Cardiac fibroblast (primary cell): ENCODE results near the gene GUCY2D.
"Not testable (repeated sequence)": the region's sequence is repeated elsewhere in the genome, so short reads cannot be mapped to it uniquely, and the experiment has no call there.

Experiments used
- DNase-seq, 2 donors: peaks; one replicate each; pipeline versions ENCODE4 v3.0.0 to v3.0.0-alpha.2; 2010; ENCODE audit warnings: low read depth in 2 of 2
- H3K4me3 ChIP-seq, 2 donors: replicated peaks in 1 of 2; 1 replicate in 1 of 2; 2 replicates in 1 of 2; pipeline ENCODE4 v1.5.1; 2011; ENCODE audit warnings: low read depth in 2 of 2, low read length in 2 of 2, mild to moderate bottlenecking in 2 of 2, moderate library complexity in 1 of 2
- TF ChIP-seq, protein P1 (sequence below): IDR thresholded peaks from one replicate; pipeline ENCODE4 v1.5.1; 2011; ENCODE audit warnings: low read depth, mild to moderate bottlenecking, low read length, inconsistent platforms

GUCY2D gene

DNA sequence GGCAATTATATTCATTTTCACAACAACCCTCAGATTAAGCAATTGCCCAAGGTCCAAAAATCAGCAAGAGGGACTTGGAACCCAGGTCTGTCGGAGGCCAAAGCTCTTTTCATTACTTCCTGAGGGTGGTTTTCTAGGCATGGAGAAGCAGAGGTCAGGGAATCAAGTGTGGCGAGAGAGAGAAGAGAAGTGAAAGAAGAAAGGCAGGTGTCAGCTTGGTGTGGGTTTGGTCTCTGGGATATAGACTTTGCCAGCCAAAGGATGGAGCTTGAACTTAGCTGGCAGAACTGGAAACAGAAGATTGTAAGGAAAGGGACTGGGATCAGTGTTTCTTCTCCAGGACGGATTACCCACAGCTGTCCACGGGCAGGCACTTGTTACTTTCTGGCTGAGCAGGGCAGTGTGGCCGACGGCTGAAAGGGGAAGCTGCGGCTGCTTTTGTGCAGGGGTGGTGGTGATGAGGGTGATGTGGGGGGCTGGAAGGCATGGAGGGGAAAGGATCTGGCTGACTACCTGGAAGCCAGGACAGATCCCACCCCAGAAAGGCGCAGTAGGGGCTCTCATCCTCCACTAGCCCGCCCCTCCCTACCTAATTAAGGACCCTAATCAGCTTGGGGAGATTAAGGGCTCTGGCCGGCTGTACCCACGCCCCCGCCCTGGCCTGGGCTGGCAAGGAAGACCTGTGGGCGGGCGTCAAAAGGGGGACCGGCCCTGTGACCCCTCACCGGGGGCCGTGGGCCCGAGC lies at the start of gene GUCY2D:
GUCY2D (plus strand) TSS at position 640 of the 745 bp plus-strand sequence. CDS start 433 bp downstream, outside the sequence.
- no peak within 1 kb of the TSS for H3K4me3 ChIP-seq
- no peak for DNase-seq
- TF ChIP-seq, protein P1, sequence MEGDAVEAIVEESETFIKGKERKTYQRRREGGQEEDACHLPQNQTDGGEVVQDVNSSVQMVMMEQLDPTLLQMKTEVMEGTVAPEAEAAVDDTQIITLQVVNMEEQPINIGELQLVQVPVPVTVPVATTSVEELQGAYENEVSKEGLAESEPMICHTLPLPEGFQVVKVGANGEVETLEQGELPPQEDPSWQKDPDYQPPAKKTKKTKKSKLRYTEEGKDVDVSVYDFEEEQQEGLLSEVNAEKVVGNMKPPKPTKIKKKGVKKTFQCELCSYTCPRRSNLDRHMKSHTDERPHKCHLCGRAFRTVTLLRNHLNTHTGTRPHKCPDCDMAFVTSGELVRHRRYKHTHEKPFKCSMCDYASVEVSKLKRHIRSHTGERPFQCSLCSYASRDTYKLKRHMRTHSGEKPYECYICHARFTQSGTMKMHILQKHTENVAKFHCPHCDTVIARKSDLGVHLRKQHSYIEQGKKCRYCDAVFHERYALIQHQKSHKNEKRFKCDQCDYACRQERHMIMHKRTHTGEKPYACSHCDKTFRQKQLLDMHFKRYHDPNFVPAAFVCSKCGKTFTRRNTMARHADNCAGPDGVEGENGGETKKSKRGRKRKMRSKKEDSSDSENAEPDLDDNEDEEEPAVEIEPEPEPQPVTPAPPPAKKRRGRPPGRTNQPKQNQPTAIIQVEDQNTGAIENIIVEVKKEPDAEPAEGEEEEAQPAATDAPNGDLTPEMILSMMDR, result no peak

DNA sequence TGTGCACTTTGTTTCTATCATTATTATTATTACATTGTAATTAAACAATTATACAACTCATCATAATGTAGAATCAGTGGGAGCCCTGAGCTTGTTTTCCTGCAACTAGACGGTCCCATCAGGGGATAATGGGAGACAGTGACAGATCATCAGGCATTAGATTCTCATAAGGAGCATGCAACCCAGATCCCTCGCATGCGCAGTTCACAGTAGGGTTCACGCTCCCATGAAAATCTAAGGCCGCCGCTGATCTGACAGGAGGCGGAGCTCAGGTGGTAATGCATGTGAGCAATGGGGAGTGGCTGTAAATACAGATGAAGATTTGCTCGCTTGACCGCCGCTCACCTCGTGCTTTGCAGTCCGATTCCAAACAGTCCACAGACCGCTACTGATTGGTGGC lies 49.1 kb upstream of the GUCY2D start:
- DNase-seq, H3K4me3 ChIP-seq: not testable (repeated sequence)

DNA sequence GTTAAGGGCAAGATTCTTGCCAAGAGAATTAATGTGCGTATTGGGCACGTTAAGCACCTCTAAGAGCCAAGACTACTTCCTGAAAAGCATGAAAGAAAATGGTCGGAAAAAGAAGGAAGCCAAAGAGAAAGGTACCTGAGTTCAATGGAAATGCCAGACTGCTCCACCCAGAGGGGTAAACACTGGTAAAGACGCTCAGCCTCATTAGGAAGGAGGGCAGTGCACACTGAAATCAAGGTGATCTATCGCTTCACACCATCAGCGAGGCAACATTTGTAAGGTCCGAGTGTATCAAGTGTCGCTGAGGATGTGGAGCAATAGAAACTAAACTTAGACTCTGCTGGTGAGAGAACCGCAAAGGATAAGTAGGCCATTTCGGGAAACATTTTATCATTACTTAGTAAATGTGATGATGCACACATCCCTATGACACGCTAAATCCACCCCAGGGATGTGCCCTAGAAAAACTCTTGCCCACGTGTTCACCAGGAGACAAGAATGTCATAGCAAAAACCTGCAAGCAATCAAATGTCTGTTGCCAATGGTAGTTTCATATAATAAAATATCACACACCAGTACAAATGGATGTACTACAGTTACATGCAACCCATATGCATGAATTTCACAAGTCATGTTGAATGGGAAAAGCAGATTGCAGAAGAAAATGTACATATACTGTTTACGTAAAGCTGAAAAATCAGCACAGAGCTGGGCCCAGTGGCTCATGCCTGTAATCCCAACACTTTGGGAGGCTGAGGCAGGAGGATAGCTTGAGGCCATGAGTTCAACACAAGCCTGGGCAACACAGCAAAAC lies 46.8 kb upstream of the GUCY2D start:
- DNase-seq, result peak; percentile 19 to 75
- H3K4me3 ChIP-seq, result no peak overlapping the region

DNA sequence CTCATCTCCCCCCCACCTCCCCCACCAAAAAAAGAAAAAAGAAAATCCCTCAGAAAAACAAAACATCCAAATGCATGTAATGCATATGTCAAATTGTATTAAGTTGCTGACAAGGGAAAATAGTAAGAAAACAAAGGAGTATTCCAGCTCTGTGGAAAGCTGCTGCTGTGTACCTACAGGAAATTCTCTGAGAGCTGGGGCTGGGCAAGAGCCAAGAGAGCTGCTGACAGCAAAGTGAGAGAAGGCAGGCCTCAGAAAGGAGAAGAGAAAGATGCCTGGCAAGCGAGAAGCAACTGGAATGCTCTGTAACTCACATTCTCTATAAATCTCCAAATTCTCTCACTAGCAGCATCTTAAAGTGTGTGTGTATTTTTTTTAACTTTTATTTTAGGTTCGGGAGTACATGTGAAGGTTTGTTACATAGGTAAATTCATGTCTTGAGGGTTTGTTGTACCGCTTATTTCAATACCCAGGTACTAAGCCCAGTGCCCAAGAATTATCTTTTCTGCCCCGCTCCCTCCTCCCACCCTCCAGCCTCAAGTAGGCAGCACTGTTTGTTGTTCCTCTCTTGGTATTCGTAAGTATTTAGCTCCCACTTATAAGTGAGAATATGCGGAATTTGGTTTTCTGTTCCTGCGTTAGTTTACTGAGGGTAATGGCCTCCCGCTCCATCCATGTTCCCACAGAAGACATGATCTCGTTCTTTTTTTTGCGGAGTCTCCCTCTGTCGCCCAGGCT lies 46.0 kb upstream of the GUCY2D start:
- TF ChIP-seq, protein P1, result no peak
- H3K4me3 ChIP-seq, result no peak overlapping the region
- peak; percentile 28 to 93 for DNase-seq

More for the DNA sequence above, 46.8 kb upstream of the GUCY2D start:
- TF ChIP-seq, protein P1, result no peak

DNA sequence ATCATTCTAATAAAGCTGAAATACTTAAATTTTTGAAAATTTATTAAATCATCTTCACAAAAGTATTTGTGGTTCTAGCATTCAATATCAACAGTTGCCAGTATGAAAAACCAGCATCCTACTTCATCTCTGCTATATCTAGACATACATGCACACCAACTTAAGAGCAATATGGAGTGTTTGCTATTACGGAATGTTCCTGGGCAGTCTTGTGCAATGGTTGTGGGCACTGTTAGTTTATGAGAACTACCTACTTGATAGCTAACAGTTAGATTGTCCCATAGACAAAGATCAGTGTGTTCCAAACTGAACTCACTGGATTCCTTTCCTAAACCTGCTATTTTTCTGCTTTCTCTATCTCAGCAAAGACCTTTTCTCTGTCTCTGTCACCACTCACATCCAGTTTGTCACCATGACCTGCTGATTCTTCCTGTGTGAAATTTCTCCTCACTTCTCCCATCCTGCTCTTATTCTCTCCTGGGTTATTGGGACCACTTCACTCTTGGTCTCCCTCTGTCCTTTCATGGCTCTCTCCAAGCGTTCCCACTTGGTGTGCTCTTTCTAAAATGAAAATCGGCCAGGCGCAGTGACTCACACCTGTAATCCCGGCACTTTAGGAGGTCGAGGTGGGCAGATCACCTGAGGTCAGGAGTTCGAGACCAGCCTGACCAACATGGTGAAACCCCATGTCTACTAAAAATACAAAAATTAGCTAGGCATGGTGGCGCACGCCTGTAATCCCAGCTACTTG lies 42.7 kb upstream of the GUCY2D start:
- peak; percentile 36 to 47 for DNase-seq
- TF ChIP-seq, protein P1, result no peak
- no peak overlapping the region for H3K4me3 ChIP-seq

DNA sequence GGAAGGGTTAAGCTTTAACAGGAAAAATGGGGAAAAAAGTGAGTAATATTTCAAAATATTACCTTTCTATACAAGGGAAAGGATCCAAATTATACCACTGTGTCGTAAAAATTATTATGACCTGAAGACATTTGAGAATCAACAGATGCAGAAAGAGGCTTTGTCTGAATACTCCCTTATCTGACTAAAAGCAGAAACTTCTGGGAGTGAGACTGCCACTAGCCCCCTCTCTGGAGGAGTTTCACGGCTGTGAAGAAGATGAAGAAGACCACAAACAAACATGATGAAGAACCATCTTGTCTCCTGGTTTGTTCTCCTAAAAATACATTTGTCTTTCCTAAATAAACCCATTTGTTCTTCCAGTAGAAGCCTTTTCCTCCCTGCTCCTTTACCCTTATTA lies 41.0 kb upstream of the GUCY2D start:
- TF ChIP-seq, protein P1, result no peak
- no peak for DNase-seq
- H3K4me3 ChIP-seq, result no peak overlapping the region
